GM19438 (cell line): Measurements from ENCODE around the gene OPHN1.
"Not testable (repeated sequence)": the region's sequence is repeated elsewhere in the genome, so short reads cannot be mapped to it uniquely, and the experiment has no call there.

Experiments used
- ATAC-seq: cut with Tn5 transposase; IDR thresholded peaks from one replicate; pipeline ENCODE4 v1.9.1; 2021; ENCODE audit warnings: low read depth; ENCODE audit not compliant: unreplicated experiment

The OPHN1 gene

GRCh38 chrX:68084765-68085164, 348.5 kb downstream of the OPHN1 start:
- ATAC-seq, result no peak

GRCh38 chrX:68083510-68083909, 349.8 kb downstream of the OPHN1 start:
- no peak for ATAC-seq

GRCh38 chrX:68079961-68080360, 353.3 kb downstream of the OPHN1 start:
- no peak for ATAC-seq

GRCh38 chrX:68078801-68079200, 354.5 kb downstream of the OPHN1 start:
- not testable (repeated sequence) for ATAC-seq

GRCh38 chrX:68077378-68077777, 355.9 kb downstream of the OPHN1 start:
- ATAC-seq, result no peak

- no peak for ATAC-seq
Observed at GRCh38 chrX:68072041-68072440, 361.3 kb downstream of the OPHN1 start.

- ATAC-seq, result not testable (repeated sequence)
Observed at GRCh38 chrX:68070119-68070518, 363.2 kb downstream of the OPHN1 start.

GRCh38 chrX:68061206-68061535, 372.1 kb downstream of the OPHN1 start:
- ATAC-seq, result no peak

- ATAC-seq, result no peak
Observed at GRCh38 chrX:68060506-68061205, 372.6 kb downstream of the OPHN1 start.

- ATAC-seq, result no peak
Observed at GRCh38 chrX:68059469-68059868, 373.8 kb downstream of the OPHN1 start.

GRCh38 chrX:68049466-68049865, 383.8 kb downstream of the OPHN1 start:
- ATAC-seq, result no peak

- ATAC-seq, result no peak
Observed at GRCh38 chrX:68048774-68049173, 384.5 kb downstream of the OPHN1 start.

- ATAC-seq, result no peak
Observed at GRCh38 chrX:68045008-68045577, 388.2 kb downstream of the OPHN1 start.

- ATAC-seq, result no peak
Observed at GRCh38 chrX:68043713-68044438, 389.4 kb downstream of the OPHN1 start.

GRCh38 chrX:68041110-68041509, 392.2 kb downstream of the OPHN1 start:
- ATAC-seq, result no peak

GRCh38 chrX:68018248-68019203, 414.8 kb downstream of the OPHN1 start:
- peak; percentile 62 for ATAC-seq

GRCh38 chrX:67998540-67998939, 434.8 kb downstream of the OPHN1 start:
- ATAC-seq, result no peak
